ENCODE results near the gene EOLA2. TPM values are rescaled to one million over a fixed set of nuclear protein-coding genes. Genes with fewer than 3 reads are reported as not detected.
"Not testable (repeated sequence)": the region's sequence is repeated elsewhere in the genome, so short reads cannot be mapped to it uniquely, and the experiment has no call there.

Gene EOLA2
- total RNA-seq, 2 experiments from 2014 or later, result 42.4 to 47.8 TPM

GRCh38 chrX:149916745-149917392, 21.4 kb downstream of the EOLA2 start:
- Mint-ChIP-seq H3K27me3 (no peaks in the 10 kb centered on the region), H3K27ac (peak overlapping the region; percentile 58), H3K4me1 (peaks cover 10% of the 10 kb centered on the region), H3K36me3 (peaks cover 4% of the 10 kb centered on the region), H3K4me3 (no peak overlapping the region), H3K9me3 (peaks cover 9% of the 10 kb centered on the region)
- no peak for DNase-seq

- H3K27ac Mint-ChIP-seq, result no peak overlapping the region
- no peaks in the 10 kb centered on the region for H3K27me3 Mint-ChIP-seq
- peaks cover 11% of the 10 kb centered on the region for H3K9me3 Mint-ChIP-seq
- H3K4me3 Mint-ChIP-seq, result no peak overlapping the region
- peaks cover 7% of the 10 kb centered on the region for H3K36me3 Mint-ChIP-seq
- DNase-seq, result no peak
- no peaks in the 10 kb centered on the region for H3K4me1 Mint-ChIP-seq
Observed at GRCh38 chrX:149910178-149910695, 28.1 kb downstream of the EOLA2 start.

DNA sequence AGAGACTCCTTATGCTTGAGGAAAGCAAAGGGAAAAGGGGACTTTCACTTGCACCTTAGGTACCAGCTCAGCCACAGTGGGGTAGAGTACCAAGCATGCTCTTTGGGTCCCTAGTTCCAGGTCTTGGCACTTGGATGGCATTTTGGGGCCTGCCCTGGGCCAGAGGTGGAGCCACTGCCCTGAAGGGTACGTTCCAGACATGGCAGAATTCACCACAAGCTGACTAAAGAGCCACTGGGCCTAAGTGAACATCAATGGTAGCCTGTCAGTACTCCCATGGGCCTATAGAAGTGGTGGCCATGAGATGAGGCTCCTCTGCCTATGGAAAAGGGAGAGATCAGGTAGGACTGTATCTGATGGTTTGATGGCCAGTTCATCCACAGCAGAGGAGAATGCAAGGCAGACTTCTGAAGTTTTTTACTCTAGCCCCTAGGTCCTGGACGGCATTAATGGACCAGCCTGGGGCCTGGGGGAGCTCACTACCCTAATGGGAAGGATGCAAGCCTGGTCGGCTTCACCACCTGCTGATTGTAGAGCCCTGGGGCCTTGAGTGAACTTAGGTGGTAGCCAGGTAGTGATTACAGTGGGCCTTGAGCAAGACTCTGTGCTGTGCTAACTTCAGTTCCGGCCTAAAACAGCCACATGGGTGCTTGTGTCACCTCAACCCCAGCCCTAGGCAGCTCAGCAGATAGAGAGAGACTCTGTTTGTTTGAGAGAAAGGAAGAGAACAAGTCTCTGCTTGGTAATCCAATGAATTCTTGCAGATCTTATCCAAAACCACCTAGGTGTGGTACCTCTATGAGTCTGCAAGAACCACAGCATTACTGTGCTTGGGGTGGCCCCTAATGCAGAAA, 28.7 kb downstream of the EOLA2 start:
- no peaks in the 10 kb centered on the region for H3K4me1 Mint-ChIP-seq
- H3K36me3 Mint-ChIP-seq, result peaks cover 7% of the 10 kb centered on the region
- DNase-seq, result no peak
- H3K4me3 Mint-ChIP-seq, result no peak overlapping the region
- no peak overlapping the region for H3K27ac Mint-ChIP-seq
- peaks cover 11% of the 10 kb centered on the region for H3K9me3 Mint-ChIP-seq
- H3K27me3 Mint-ChIP-seq, result no peaks in the 10 kb centered on the region

- peaks cover 8% of the 10 kb centered on the region for H3K9me3 Mint-ChIP-seq
- H3K4me1 Mint-ChIP-seq, result peaks cover 4% of the 10 kb centered on the region
- no peaks in the 10 kb centered on the region for H3K27me3 Mint-ChIP-seq
- H3K4me3 Mint-ChIP-seq, result no peak overlapping the region
- H3K36me3 Mint-ChIP-seq, result peaks cover 7% of the 10 kb centered on the region
- no peak for DNase-seq
- H3K27ac Mint-ChIP-seq, result no peak overlapping the region
Observed at GRCh38 chrX:149908727-149909126, 29.6 kb downstream of the EOLA2 start.

DNA sequence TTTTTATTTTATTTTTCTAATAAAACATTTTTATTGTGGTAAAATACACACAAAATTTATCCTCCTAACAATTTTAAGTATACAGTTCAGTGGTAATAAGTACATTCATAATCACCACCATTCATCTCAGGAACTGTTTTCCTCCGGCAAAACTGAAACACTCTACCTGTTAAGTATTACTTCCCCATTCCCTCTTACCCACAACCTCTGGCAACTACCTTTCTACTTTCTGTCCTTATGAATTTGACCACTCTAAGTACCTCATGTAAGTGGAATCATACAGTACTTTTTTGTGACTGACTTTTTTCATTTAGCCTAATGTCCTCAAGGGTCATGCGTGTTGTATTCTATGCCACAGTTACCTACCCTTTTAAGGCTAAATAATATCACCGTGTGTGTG, 30.0 kb downstream of the EOLA2 start:
- Mint-ChIP-seq H3K4me1 (peaks cover 4% of the 10 kb centered on the region), H3K27me3 (no peaks in the 10 kb centered on the region), H3K27ac (no peak overlapping the region), H3K4me3 (no peak overlapping the region), H3K9me3 (peaks cover 6% of the 10 kb centered on the region), H3K36me3 (peaks cover 7% of the 10 kb centered on the region)
- DNase-seq, result no peak

DNA sequence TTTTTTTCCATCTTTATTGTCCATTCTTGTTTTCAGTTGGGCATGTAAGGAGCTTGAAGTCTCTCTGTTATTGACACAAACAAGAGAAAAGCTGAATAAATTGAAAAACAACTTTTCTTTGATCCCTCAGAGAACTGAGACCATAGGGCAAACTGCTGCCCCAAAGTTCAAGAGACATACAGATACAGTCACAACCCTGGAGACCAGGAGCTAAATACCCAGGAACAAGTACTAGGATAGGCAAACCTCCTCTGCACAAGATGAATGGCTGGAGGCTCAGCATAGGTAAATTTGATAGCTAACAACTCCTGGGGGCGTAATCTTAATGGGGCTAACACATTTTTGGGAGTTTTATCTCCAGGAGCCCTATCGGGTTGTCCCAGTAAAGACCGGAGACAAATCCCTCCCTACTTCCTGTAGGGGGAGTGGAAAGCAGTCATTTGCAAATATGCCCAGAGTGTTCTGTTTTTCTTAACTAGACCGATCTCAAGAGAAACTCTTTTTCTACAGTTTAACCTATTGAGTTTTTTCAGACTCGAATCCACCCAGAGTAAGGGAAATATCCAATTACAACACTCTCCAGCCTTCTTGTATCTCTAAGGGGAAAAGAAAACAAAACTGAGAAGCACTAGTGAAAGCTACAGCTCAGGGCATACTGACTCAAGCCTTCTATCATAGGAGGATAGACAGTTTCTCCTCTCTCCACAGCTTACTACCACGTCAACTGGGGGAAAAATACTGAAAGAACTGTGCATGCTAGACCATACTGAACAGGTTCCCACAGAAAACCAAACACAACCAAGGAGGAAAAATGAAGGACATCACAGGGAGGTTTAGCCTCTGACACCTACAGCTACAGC, 34.2 kb downstream of the EOLA2 start:
- Mint-ChIP-seq H3K9me3 (peaks cover 2% of the 10 kb centered on the region), H3K4me1 (peaks cover 9% of the 10 kb centered on the region), H3K36me3 (peaks cover 3% of the 10 kb centered on the region), H3K4me3 (peak overlapping the region; percentile 55), H3K27ac (peak overlapping the region; percentile 76), H3K27me3 (no peaks in the 10 kb centered on the region)
- DNase-seq, result no peak

GRCh38 chrX:149898554-149898953, 39.7 kb downstream of the EOLA2 start:
- H3K27ac Mint-ChIP-seq, result no peak overlapping the region
- H3K4me1 Mint-ChIP-seq, result peaks cover 15% of the 10 kb centered on the region
- no peaks in the 10 kb centered on the region for H3K27me3 Mint-ChIP-seq
- peaks cover 2% of the 10 kb centered on the region for H3K36me3 Mint-ChIP-seq
- DNase-seq, result no peak
- no peak overlapping the region for H3K4me3 Mint-ChIP-seq
- peaks cover 5% of the 10 kb centered on the region for H3K9me3 Mint-ChIP-seq

DNA sequence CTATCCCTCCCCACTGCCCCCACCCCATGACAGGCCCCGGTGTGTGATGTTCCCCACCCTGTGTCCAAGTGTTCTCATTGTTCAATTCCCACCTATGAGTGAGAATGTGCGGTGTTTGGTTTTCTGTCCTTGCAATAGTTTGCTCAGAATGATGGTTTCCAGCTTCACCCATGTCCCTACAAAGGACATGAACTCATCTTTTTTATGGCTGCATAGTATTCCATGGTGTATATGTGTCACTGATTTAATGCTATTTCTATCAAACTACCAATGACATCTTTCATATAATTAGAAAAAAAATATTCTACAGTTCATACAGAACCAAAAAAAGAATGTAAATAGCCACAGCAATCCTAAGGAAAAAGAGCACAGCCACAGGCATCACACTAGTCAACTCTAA, 47.5 kb downstream of the EOLA2 start:
- not testable (repeated sequence) for H3K27me3 Mint-ChIP-seq, H3K27ac Mint-ChIP-seq, DNase-seq, H3K9me3 Mint-ChIP-seq, H3K36me3 Mint-ChIP-seq, H3K4me3 Mint-ChIP-seq, H3K4me1 Mint-ChIP-seq

Other genes starting within 250 kb of the EOLA2 start
- not detected for gene MAGEA11, start 226.4 kb downstream of the EOLA2 start, total RNA-seq
- under 1 TPM; 0.24 to 0.25 TPM for gene HSFX1, start 164.4 kb downstream of the EOLA2 start, total RNA-seq
- not detected for gene MAGEA9, start 156.6 kb downstream of the EOLA2 start, total RNA-seq
- not detected for gene MAGEA8, start 57.3 kb downstream of the EOLA2 start, total RNA-seq
- gene HSFX4, start 8.9 kb downstream of the EOLA2 start, total RNA-seq, result not detected

Measured in activated naive CD8-positive, alpha-beta T cell treated with anti-CD3 and anti-CD28 coated beads for 36 hours (primary cell).